ENCODE measurements around the gene PIP5K1B.

- TF ChIP-seq EZH2 (IDR thresholded peaks at IDR 0.05; ENCODE audit: borderline replicate concordance) (no peak), CTCF (IDR thresholded peaks at IDR 0.05; ENCODE audit: poor library complexity) (no peak)
These were observed 331.3 kb downstream of the PIP5K1B start for GRCh38 chr9:69036309-69036708.

All from hepatocyte (in vitro differentiated cells).